ENCODE results near the gene OR52E8. TPM values are rescaled to one million over a fixed set of nuclear protein-coding genes. Genes with fewer than 3 reads are reported as not detected.

OR52E8 gene
- total RNA-seq, 1 donor from 2014 or later = not detected

DNA sequence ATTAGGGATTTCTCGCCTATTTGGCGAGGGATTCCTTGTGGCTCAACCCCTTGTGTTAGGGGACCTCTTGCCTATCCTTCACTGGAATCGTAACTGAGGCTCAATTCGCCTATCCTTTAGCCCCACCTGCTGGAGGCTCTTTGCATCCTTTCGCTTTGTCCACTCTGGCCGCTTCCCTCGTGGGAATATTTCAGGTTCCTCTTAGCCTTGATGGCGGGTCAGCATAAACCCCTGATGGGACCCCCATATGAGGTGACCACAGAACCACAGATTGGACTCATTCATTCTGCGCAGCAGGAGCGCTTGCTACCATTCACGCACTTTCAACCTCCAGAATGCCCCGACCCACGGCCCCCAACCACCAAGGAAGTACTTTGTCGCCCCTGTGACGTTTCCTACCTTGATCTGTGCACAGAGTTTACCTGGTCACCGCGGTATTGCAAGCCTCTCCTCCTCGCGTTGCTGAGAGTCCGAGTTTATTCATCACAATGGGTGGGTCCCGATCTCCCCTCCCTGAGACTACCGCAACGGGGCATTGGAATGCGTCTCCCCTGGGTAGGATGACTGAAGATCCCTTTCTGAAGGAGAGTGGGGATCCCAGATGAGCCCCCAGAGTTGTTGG, 48.9 kb downstream of the OR52E8 start, which contains the start of gene OR52N2:
Gene OR52N2, plus strand, starts transcription at position 425 of the 622 bp plus-strand sequence. CDS start 11,412 bp downstream, outside the sequence.
- Mint-ChIP-seq H3K4me1 (no peaks in the 10 kb centered on the region), H3K27ac (ENCODE audit: unreplicated experiment) (peak within 1 kb of the TSS; percentile 65), H3K9me3 (peaks cover 5% of the 10 kb centered on the region), H3K4me3 (peak within 1 kb of the TSS; percentile 87), H3K36me3 (ENCODE audit: low read depth) (no peaks in the 10 kb centered on the region), H3K27me3 (ENCODE audit: low read depth) (peaks cover 18% of the 10 kb centered on the region)
- peak; percentile 82 for DNase-seq (ENCODE audit: low read depth, low spot score)
- TF ChIP-seq, protein P1, sequence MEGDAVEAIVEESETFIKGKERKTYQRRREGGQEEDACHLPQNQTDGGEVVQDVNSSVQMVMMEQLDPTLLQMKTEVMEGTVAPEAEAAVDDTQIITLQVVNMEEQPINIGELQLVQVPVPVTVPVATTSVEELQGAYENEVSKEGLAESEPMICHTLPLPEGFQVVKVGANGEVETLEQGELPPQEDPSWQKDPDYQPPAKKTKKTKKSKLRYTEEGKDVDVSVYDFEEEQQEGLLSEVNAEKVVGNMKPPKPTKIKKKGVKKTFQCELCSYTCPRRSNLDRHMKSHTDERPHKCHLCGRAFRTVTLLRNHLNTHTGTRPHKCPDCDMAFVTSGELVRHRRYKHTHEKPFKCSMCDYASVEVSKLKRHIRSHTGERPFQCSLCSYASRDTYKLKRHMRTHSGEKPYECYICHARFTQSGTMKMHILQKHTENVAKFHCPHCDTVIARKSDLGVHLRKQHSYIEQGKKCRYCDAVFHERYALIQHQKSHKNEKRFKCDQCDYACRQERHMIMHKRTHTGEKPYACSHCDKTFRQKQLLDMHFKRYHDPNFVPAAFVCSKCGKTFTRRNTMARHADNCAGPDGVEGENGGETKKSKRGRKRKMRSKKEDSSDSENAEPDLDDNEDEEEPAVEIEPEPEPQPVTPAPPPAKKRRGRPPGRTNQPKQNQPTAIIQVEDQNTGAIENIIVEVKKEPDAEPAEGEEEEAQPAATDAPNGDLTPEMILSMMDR (conservative IDR thresholded peaks at IDR 0.05) = peak; percentile 90

DNA sequence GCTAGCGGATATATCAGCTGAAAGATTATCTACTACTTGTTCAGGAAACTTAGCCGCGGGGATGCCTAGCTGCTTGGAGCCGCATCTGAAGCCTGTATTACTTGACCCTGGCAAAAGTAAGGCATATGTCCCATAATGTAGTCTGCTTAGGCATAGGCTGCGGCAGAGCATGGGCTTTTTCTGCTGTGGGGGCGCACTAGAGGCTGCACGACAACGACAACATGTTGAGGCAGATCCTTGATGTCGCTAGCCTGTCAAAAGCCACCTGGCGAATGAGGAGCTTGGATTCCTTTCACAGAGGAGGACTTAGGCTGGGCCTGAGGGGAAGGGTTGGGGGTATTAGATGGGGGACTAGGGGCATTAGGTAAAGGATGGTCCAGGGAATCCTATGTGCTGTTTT, 49.9 kb downstream of the OR52E8 start:
- Mint-ChIP-seq H3K4me1 (no peaks in the 10 kb centered on the region), H3K9me3 (peaks cover 10% of the 10 kb centered on the region), H3K27ac (ENCODE audit: unreplicated experiment) (no peak overlapping the region), H3K36me3 (ENCODE audit: low read depth) (no peaks in the 10 kb centered on the region), H3K27me3 (ENCODE audit: low read depth) (peaks cover 23% of the 10 kb centered on the region), H3K4me3 (no peak overlapping the region)
- TF ChIP-seq, protein P1 (conservative IDR thresholded peaks at IDR 0.05) = no peak
- DNase-seq (ENCODE audit: low read depth, low spot score) = no peak

Other genes starting within 250 kb of the OR52E8 start
- 1.1 TPM in 1 of 2 replicates, not detected in the other for gene TRIM34, start 232.7 kb downstream of the OR52E8 start, total RNA-seq
- 32.7 and 34.0 TPM in 2 replicates for gene TRIM5, start 172.6 kb downstream of the OR52E8 start, total RNA-seq
- gene TRIM22, start 167.9 kb downstream of the OR52E8 start, total RNA-seq = 2.2 and 3.1 TPM in 2 replicates
- gene OR56B1, start 121.2 kb downstream of the OR52E8 start, total RNA-seq = not detected in 2 replicates
- not detected in 2 replicates for gene OR52N4, start 103.4 kb downstream of the OR52E8 start, total RNA-seq
- not detected in 2 replicates for gene OR52N5, start 74.3 kb downstream of the OR52E8 start, total RNA-seq
- gene OR52N1, start 66.4 kb downstream of the OR52E8 start, total RNA-seq = not detected in 2 replicates
- not detected in 2 replicates for gene OR52N2, start 48.8 kb downstream of the OR52E8 start, total RNA-seq
- gene OR52E6, start 15.8 kb downstream of the OR52E8 start, total RNA-seq = not detected in 2 replicates
- gene OR52E4, start 22.9 kb upstream of the OR52E8 start, total RNA-seq = not detected in 2 replicates
- gene OR52E5, start 35.5 kb upstream of the OR52E8 start, total RNA-seq = not detected in 2 replicates
- gene OR56A3, start 84.6 kb upstream of the OR52E8 start, total RNA-seq = not detected in 2 replicates
- not detected in 2 replicates for gene OR56A5, start 110.8 kb upstream of the OR52E8 start, total RNA-seq
- gene OR52L1, start 129.3 kb upstream of the OR52E8 start, total RNA-seq = 0.30 TPM in 1 of 2 replicates, not detected in the other
- 0.25 and 0.26 TPM in 2 replicates for gene OR56A4, start 149.3 kb upstream of the OR52E8 start, total RNA-seq
- 0.14 and 0.16 TPM in 2 replicates for gene OR56A1, start 173.1 kb upstream of the OR52E8 start, total RNA-seq
- not detected in 2 replicates for gene OR56B4, start 250.0 kb upstream of the OR52E8 start, total RNA-seq